Measurements from ENCODE around the gene PPIF.

The PPIF gene

GRCh38 chr10:79313911-79314439, 33.3 kb upstream of the PPIF start:
- POLR2A ChIA-PET (ENCODE audit: low non-redundant PET): no interaction called here
- peak overlapping the region; percentile 51 for H3K27ac ChIP-seq
- DNase-seq (ENCODE audit: low spot score): no peak
- CTCF ChIA-PET: no interaction called here
- TF ChIP-seq CTCF (conservative IDR thresholded peaks at IDR 0.05; ENCODE audit: low read depth): no peak

- peak overlapping the region; percentile 51 for H3K27ac ChIP-seq
- no peak for DNase-seq (ENCODE audit: low spot score)
- ChIA-PET POLR2A (ENCODE audit: low non-redundant PET) (no interaction called here), CTCF (no interaction called here)
- TF ChIP-seq CTCF (conservative IDR thresholded peaks at IDR 0.05; ENCODE audit: low read depth): no peak
Measured at GRCh38 chr10:79314761-79315601, 32.3 kb upstream of the PPIF start.

GRCh38 chr10:79315602-79315920, 31.7 kb upstream of the PPIF start:
- no peak for TF ChIP-seq CTCF (conservative IDR thresholded peaks at IDR 0.05; ENCODE audit: low read depth)
- peak overlapping the region; percentile 51 for H3K27ac ChIP-seq
- ChIA-PET POLR2A (ENCODE audit: low non-redundant PET) (no interaction called here), CTCF (no interaction called here)
- no peak for DNase-seq (ENCODE audit: low spot score)

- H3K27ac ChIP-seq: peak overlapping the region; percentile 75
- TF ChIP-seq CTCF (conservative IDR thresholded peaks at IDR 0.05; ENCODE audit: low read depth): no peak
- ChIA-PET CTCF (no interaction called here), POLR2A (ENCODE audit: low non-redundant PET) (no interaction called here)
- DNase-seq (ENCODE audit: low spot score): no peak
Measured at GRCh38 chr10:79316671-79317431, 30.4 kb upstream of the PPIF start.

GRCh38 chr10:79318369-79318768, 28.9 kb upstream of the PPIF start:
- ChIA-PET POLR2A (ENCODE audit: low non-redundant PET) (no interaction called here), CTCF (no interaction called here)
- no peak for TF ChIP-seq CTCF (conservative IDR thresholded peaks at IDR 0.05; ENCODE audit: low read depth)
- H3K27ac ChIP-seq: peak overlapping the region; percentile 75
- no peak for DNase-seq (ENCODE audit: low spot score)

GRCh38 chr10:79319115-79319771, 28.0 kb upstream of the PPIF start:
- no peak overlapping the region for H3K27ac ChIP-seq
- CTCF ChIA-PET: no interaction called here

More at GRCh38 chr10:79319115-79319771, 28.0 kb upstream of the PPIF start:
- no peak for DNase-seq (ENCODE audit: low spot score)
- POLR2A ChIA-PET (ENCODE audit: low non-redundant PET): no interaction called here
- no peak for TF ChIP-seq CTCF (conservative IDR thresholded peaks at IDR 0.05; ENCODE audit: low read depth)
